Cardiac muscle cell (in vitro differentiated cells and primary cell): Measurements from ENCODE around the gene MEGF8. TPM values are rescaled to one million over a fixed set of nuclear protein-coding genes. Genes with fewer than 3 reads are reported as not detected.
A peak's percentile ranks its signal among the peaks of the same experiment; 100 is the strongest.

Source experiments
- DNase-seq, 2 donors: peaks; one replicate each; pipeline versions ENCODE4 v3.0.0 to v3.0.0-alpha.2; 2010 to 2017; ENCODE audit warnings: low read depth in 1 of 2, low spot score in 1 of 2
- H3K27ac ChIP-seq: fragments of 200-600 bp; sonication (generic); 2 replicates; pipeline ENCODE4 v1.5.1; 2016
- H3K27me3 ChIP-seq: fragments of 200-600 bp; sonication (generic); 2 replicates; pipeline ENCODE4 v1.6.0; 2016; ENCODE audit warnings: control low read depth
- H3K36me3 ChIP-seq: fragments of 200-600 bp; sonication (generic); 2 replicates; pipeline ENCODE4 v1.5.1; 2016; ENCODE audit warnings: control low read depth
- H3K4me1 ChIP-seq: fragments of 200-600 bp; sonication (generic); 2 replicates; pipeline ENCODE4 v1.8.1; 2017; ENCODE audit warnings: low read depth, mild to moderate bottlenecking, mixed run types
- H3K4me3 ChIP-seq: fragments of 200-600 bp; sonication (generic); 2 replicates; pipeline ENCODE4 v1.5.1; 2016; ENCODE audit warnings: mild to moderate bottlenecking
- H3K9me3 ChIP-seq: fragments of 200-600 bp; sonication (generic); 2 replicates; pipeline ENCODE4 v1.5.1; 2017; ENCODE audit warnings: low read depth, mild to moderate bottlenecking, control low read depth
- polyA plus RNA-seq: library from polyadenylated mRNA; unstranded; fragments of >200 nt; fragmentation: Nextera tagmentation; extraction: Ambion mirVana; gene quantifications from 2 replicates; pipeline ENCODE4 v1.2.1, GENCODE V29; 2016
- total RNA-seq: library from RNA; depleted of rRNA; stranded (reverse); fragments of >200 nt; gene quantifications from 2 replicates; pipeline ENCODE4 v1.2.3, GENCODE V29; 2016
- TF ChIP-seq, protein P1 (sequence below): IDR thresholded peaks from 2 replicates; pipeline ENCODE4 v1.5.1; 2012; ENCODE audit warnings: low read depth, mild to moderate bottlenecking, low read length

MEGF8 gene
- total and polyA plus RNA-seq, 2 experiments from 2014 or later, result 23.9 to 102 TPM

DNA sequence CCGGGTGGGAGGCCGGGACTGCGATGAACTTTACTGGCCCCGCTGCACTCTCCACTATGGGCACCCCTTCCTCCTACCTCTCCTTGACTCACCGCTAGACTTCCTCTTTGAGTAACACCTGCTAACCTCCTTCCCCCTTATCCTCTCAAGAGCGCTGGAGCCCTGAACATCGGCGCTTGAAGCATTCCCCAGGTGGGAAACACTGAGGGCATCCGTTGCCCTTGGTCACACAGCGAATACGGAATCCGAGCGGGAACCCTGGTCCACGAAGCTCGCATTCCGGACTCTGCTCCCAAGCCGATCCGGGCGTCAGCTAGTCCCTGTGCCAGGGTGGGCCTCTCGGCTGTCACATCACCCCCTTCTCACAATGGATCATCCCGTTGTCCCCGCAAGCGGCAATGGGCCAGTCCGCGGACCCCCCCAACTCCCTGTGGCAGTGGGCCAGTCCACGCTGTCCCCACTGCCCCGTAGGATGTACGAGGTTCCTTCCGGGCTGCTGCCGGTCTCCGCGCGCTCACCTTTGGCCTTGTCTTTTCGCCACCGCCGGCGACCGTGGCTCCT is 97.5 kb downstream of the MEGF8 start:
- no peaks in the 10 kb centered on the region for H3K36me3 ChIP-seq
- no peaks in the 10 kb centered on the region for H3K27me3 ChIP-seq
- no peak overlapping the region for H3K27ac ChIP-seq
- no peaks in the 10 kb centered on the region for H3K9me3 ChIP-seq
- H3K4me3 ChIP-seq, result peak overlapping the region; percentile 69
- peaks cover 17% of the 10 kb centered on the region for H3K4me1 ChIP-seq
- TF ChIP-seq, protein P1, sequence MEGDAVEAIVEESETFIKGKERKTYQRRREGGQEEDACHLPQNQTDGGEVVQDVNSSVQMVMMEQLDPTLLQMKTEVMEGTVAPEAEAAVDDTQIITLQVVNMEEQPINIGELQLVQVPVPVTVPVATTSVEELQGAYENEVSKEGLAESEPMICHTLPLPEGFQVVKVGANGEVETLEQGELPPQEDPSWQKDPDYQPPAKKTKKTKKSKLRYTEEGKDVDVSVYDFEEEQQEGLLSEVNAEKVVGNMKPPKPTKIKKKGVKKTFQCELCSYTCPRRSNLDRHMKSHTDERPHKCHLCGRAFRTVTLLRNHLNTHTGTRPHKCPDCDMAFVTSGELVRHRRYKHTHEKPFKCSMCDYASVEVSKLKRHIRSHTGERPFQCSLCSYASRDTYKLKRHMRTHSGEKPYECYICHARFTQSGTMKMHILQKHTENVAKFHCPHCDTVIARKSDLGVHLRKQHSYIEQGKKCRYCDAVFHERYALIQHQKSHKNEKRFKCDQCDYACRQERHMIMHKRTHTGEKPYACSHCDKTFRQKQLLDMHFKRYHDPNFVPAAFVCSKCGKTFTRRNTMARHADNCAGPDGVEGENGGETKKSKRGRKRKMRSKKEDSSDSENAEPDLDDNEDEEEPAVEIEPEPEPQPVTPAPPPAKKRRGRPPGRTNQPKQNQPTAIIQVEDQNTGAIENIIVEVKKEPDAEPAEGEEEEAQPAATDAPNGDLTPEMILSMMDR, result no peak
- peak in 1 of 2 donors; percentile 53 for DNase-seq

GRCh38 chr19:42423462-42424344 is 98.3 kb downstream of the MEGF8 start:
- no peaks in the 10 kb centered on the region for H3K36me3 ChIP-seq
- peak overlapping the region; percentile 69 for H3K4me3 ChIP-seq
- peak overlapping the region; percentile 63 for H3K27ac ChIP-seq
- TF ChIP-seq, protein P1, result no peak
- H3K27me3 ChIP-seq, result no peaks in the 10 kb centered on the region
- H3K4me1 ChIP-seq, result peaks cover 17% of the 10 kb centered on the region
- H3K9me3 ChIP-seq, result no peaks in the 10 kb centered on the region
- DNase-seq, result peak; percentile 96 to 97

DNA sequence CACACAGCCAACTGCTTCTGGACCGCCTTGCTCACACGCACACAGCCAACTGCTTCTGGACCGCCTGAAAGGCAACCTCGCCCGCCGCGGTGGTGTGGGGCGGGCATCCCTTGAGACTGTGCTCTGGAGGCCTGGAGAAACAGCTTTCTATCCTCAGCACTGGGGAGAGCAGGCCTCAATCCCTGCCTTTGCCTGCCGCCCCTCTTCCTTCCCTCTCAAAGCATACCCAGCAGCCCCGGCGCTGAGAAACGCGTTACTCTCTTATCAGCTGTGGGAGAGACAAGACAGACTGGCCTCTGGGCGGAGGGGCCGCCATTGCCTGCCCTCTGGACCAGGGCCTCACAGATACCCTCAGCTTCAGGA is 98.9 kb downstream of the MEGF8 start:
- no peak overlapping the region for H3K4me3 ChIP-seq
- no peaks in the 10 kb centered on the region for H3K36me3 ChIP-seq
- TF ChIP-seq, protein P1, result no peak
- H3K4me1 ChIP-seq, result peaks cover 17% of the 10 kb centered on the region
- H3K27ac ChIP-seq, result peak overlapping the region; percentile 47
- peak in 1 of 2 donors; percentile 18 for DNase-seq
- no peaks in the 10 kb centered on the region for H3K27me3 ChIP-seq
- H3K9me3 ChIP-seq, result no peaks in the 10 kb centered on the region

- Histone ChIP-seq H3K36me3 (no peaks in the 10 kb centered on the region), H3K9me3 (no peaks in the 10 kb centered on the region), H3K27ac (peak overlapping the region; percentile 47), H3K4me1 (peaks cover 17% of the 10 kb centered on the region), H3K27me3 (no peaks in the 10 kb centered on the region), H3K4me3 (no peak overlapping the region)
- TF ChIP-seq, protein P1, result peak; percentile 44
- DNase-seq, result no peak
Measured at GRCh38 chr19:42424712-42425131, 99.3 kb downstream of the MEGF8 start.

- no peak overlapping the region for H3K27ac ChIP-seq
- H3K27me3 ChIP-seq, result no peaks in the 10 kb centered on the region
- H3K4me1 ChIP-seq, result peaks cover 17% of the 10 kb centered on the region
- TF ChIP-seq, protein P1, result no peak
- DNase-seq, result no peak
- no peaks in the 10 kb centered on the region for H3K36me3 ChIP-seq
- H3K4me3 ChIP-seq, result no peak overlapping the region
- H3K9me3 ChIP-seq, result no peaks in the 10 kb centered on the region
Measured at GRCh38 chr19:42426643-42427042, 101.2 kb downstream of the MEGF8 start.
